ENCODE data around the gene SORL1-AS1.

SORL1-AS1 gene

GRCh38 chr11:121472312-121472711, 19.5 kb upstream of the SORL1-AS1 start:
- Histone ChIP-seq H3K27ac (no peak overlapping the region), H3K27me3 (no peaks in the 10 kb centered on the region), H3K9me3 (no peaks in the 10 kb centered on the region), H3K4me1 (peaks cover 0 to 3% of the 10 kb centered on the region in 2 donors), H3K4me3 (no peak overlapping the region), H3K36me3 (no peaks in the 10 kb centered on the region)
- TF ChIP-seq CTCF (IDR thresholded peaks at IDR 0.05) = no peak
- DNase-seq (ENCODE audit: low spot score) = no peak

- H3K27ac ChIP-seq = no peak overlapping the region
These were observed 18.4 kb upstream of the SORL1-AS1 start for GRCh38 chr11:121471167-121471566.

GRCh38 chr11:121469910-121470309, 17.1 kb upstream of the SORL1-AS1 start:
- Histone ChIP-seq H3K9me3 (no peaks in the 10 kb centered on the region), H3K4me3 (no peak overlapping the region), H3K36me3 (no peaks in the 10 kb centered on the region), H3K27ac (no peak overlapping the region), H3K4me1 (peaks cover 0 to 26% of the 10 kb centered on the region in 2 donors), H3K27me3 (no peaks in the 10 kb centered on the region)
- no peak for DNase-seq (ENCODE audit: low spot score)
- TF ChIP-seq CTCF (IDR thresholded peaks at IDR 0.05) = no peak

More at GRCh38 chr11:121471167-121471566, 18.4 kb upstream of the SORL1-AS1 start:
- Histone ChIP-seq H3K27me3 (no peaks in the 10 kb centered on the region), H3K9me3 (no peaks in the 10 kb centered on the region), H3K36me3 (no peaks in the 10 kb centered on the region), H3K4me3 (no peak overlapping the region), H3K4me1 (peaks cover 0 to 15% of the 10 kb centered on the region in 2 donors)
- no peak for TF ChIP-seq CTCF (IDR thresholded peaks at IDR 0.05)
- DNase-seq (ENCODE audit: low spot score) = no peak

GRCh38 chr11:121467965-121468364, 15.2 kb upstream of the SORL1-AS1 start:
- Histone ChIP-seq H3K4me3 (no peak overlapping the region), H3K4me1 (peaks cover 0 to 36% of the 10 kb centered on the region in 2 donors), H3K27ac (no peak overlapping the region), H3K36me3 (no peaks in the 10 kb centered on the region), H3K9me3 (no peaks in the 10 kb centered on the region), H3K27me3 (no peaks in the 10 kb centered on the region)
- no peak for TF ChIP-seq CTCF (IDR thresholded peaks at IDR 0.05)
- DNase-seq (ENCODE audit: low spot score) = no peak

GRCh38 chr11:121467471-121467870, 14.7 kb upstream of the SORL1-AS1 start:
- no peaks in the 10 kb centered on the region for H3K27me3 ChIP-seq
- H3K4me3 ChIP-seq = no peak overlapping the region
- H3K36me3 ChIP-seq = no peaks in the 10 kb centered on the region
- H3K27ac ChIP-seq = peak overlapping the region in 1 of 2 donors; percentile 58
- no peaks in the 10 kb centered on the region for H3K9me3 ChIP-seq
- no peak for TF ChIP-seq CTCF (IDR thresholded peaks at IDR 0.05)
- no peak for DNase-seq (ENCODE audit: low spot score)
- H3K4me1 ChIP-seq = peaks cover 0 to 36% of the 10 kb centered on the region in 2 donors

GRCh38 chr11:121466063-121466794, 13.5 kb upstream of the SORL1-AS1 start:
- H3K4me1 ChIP-seq = peaks cover 0 to 36% of the 10 kb centered on the region in 2 donors
- H3K27me3 ChIP-seq = no peaks in the 10 kb centered on the region
- H3K27ac ChIP-seq = peak overlapping the region; percentile 48 to 58
- H3K4me3 ChIP-seq = no peak overlapping the region
- TF ChIP-seq CTCF (IDR thresholded peaks at IDR 0.05) = no peak
- peak; percentile 88 for DNase-seq (ENCODE audit: low spot score)
- H3K9me3 ChIP-seq = no peaks in the 10 kb centered on the region
- H3K36me3 ChIP-seq = no peaks in the 10 kb centered on the region

All from right atrium auricular region (tissue), 2 donors.